HL-60 (cell line): ENCODE measurements around the gene WWC1.

Experiments
- CTCF ChIP-seq: IDR thresholded peaks from one replicate; pipeline ENCODE4 v1.5.1; 2011; ENCODE audit warnings: low read length, control low read depth, inconsistent platforms; ENCODE audit not compliant: insufficient read depth
- GABPA ChIP-seq: IDR thresholded peaks from 2 replicates; pipeline ENCODE4 v1.6.1; 2012; ENCODE audit warnings: low read depth

DNA sequence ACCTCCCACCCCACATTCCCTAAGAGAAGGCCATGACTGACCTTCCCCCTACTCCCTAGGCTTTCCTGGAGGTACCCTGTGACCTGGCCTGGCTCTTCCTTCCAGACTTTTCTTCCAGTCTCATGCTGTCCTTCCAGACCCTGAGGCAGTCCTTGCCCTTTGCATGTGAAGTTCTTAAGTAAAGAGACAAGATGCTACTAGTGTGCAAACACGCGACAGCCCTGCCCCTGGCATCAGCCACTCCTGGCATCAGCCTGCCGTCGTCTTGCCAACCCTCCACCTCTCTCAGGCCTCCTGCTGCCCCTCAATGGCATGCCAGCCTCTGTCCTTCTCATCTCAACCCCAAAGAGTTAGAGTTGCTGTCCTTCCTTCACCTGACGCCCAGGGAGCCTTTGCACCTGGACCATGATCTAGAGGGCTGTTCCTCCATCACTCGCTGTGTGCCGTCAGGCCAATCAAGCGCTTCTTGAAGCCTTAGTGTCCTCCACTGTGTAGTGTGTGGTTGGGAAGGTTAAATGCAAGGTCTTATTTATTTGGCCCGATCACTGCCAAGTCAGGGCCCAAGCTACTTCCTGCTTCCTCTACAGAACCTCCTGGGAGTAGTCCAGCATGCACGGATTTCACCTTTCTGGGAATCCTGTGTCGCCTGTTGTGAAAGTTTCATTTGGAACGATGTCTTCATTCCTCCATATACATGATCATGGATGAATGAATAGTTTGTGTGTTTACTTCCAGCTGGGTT is 61.9 kb downstream of the WWC1 start:
- TF ChIP-seq GABPA (no peak), CTCF (no peak)
